Liver (tissue), 9 donors: ENCODE data around the gene NOL9. TPM values are rescaled to one million over a fixed set of nuclear protein-coding genes. Genes with fewer than 3 reads are reported as not detected.

Source experiments
- DNase-seq: peaks from one replicate; pipeline ENCODE4 v3.0.0-alpha.2; 2017; ENCODE audit warnings: low spot score
- H3K27ac ChIP-seq, 2 donors: one replicate each; pipeline ENCODE4 v1.7.0; 2013; ENCODE audit warnings: inconsistent platforms in 2 of 2, low read length in 2 of 2, control low read depth in 1 of 2, low read depth in 1 of 2, mild to moderate bottlenecking in 1 of 2
- H3K27me3 ChIP-seq, 4 donors: one replicate each; pipeline versions ENCODE4 v1.6.1 to v1.7.0; 2013; ENCODE audit warnings: low read length in 3 of 4, inconsistent platforms in 1 of 4, mild to moderate bottlenecking in 1 of 4, moderate library complexity in 1 of 4; ENCODE audit not compliant: control insufficient read depth in 4 of 4, insufficient read depth in 4 of 4
- H3K36me3 ChIP-seq, 4 donors: one replicate each; pipeline versions ENCODE4 v1.6.1 to v1.7.0; 2013; ENCODE audit warnings: low read length in 3 of 4, mild to moderate bottlenecking in 3 of 4, low read depth in 1 of 4, moderate library complexity in 1 of 4; ENCODE audit not compliant: control insufficient read depth in 4 of 4, insufficient read depth in 3 of 4
- H3K4me1 ChIP-seq, 4 donors: one replicate each; pipeline versions ENCODE4 v1.6.1 to v1.7.0; 2013; ENCODE audit warnings: low read length in 3 of 4, mild to moderate bottlenecking in 3 of 4, moderate library complexity in 1 of 4; ENCODE audit not compliant: control insufficient read depth in 4 of 4, insufficient read depth in 4 of 4
- H3K4me3 ChIP-seq, 3 donors: one replicate each; pipeline versions ENCODE4 v1.6.1 to v1.7.0; 2013; ENCODE audit warnings: low read length in 3 of 3, control low read depth in 1 of 3, low read depth in 1 of 3, mild to moderate bottlenecking in 1 of 3
- H3K9ac ChIP-seq, 2 donors: one replicate each; pipeline ENCODE4 v1.7.0; 2013; ENCODE audit warnings: low read length in 2 of 2, mild to moderate bottlenecking in 2 of 2, moderate library complexity in 2 of 2, control low read depth in 1 of 2, low read depth in 1 of 2
- H3K9me3 ChIP-seq, 4 donors: one replicate each; pipeline versions ENCODE4 v1.6.1 to v1.7.0; 2013; ENCODE audit warnings: low read length in 3 of 4; ENCODE audit not compliant: control insufficient read depth in 4 of 4
- ATF3 ChIP-seq: IDR thresholded peaks from 2 replicates; pipeline ENCODE4 v1.6.1; 2016; ENCODE audit warnings: antibody characterized with exemption
- EGR1 ChIP-seq, 2 donors: IDR thresholded peaks; 2 replicates each; pipeline ENCODE4 v1.6.1; 2016 to 2018; ENCODE audit warnings: antibody characterized with exemption in 2 of 2, low read depth in 2 of 2
- FOXA2 ChIP-seq: IDR thresholded peaks from 2 replicates; pipeline ENCODE4 v1.6.1; 2016; ENCODE audit warnings: antibody characterized with exemption
- GABPA ChIP-seq, 2 donors: IDR thresholded peaks in 1 of 2; conservative IDR thresholded peaks in 1 of 2; 2 replicates each; pipeline ENCODE4 v1.6.1; 2016; ENCODE audit warnings: antibody characterized with exemption in 2 of 2, mild to moderate bottlenecking in 1 of 2, moderate library complexity in 1 of 2
- HNF4A ChIP-seq, 2 donors: conservative IDR thresholded peaks; 2 replicates each; pipeline ENCODE4 v1.6.1; 2016; ENCODE audit warnings: antibody characterized with exemption in 2 of 2, mild to moderate bottlenecking in 2 of 2
- HNF4G ChIP-seq: IDR thresholded peaks from 2 replicates; pipeline ENCODE4 v1.6.1; 2016; ENCODE audit warnings: antibody characterized with exemption
- JUND ChIP-seq, 2 donors: IDR thresholded peaks; 2 replicates each; pipeline ENCODE4 v1.6.1; 2016; ENCODE audit warnings: antibody characterized with exemption in 2 of 2
- MAX ChIP-seq: IDR thresholded peaks from 2 replicates; pipeline ENCODE4 v1.6.1; 2016; ENCODE audit warnings: antibody characterized with exemption
- NR2F2 ChIP-seq: IDR thresholded peaks from 2 replicates; pipeline ENCODE4 v1.6.1; 2016; ENCODE audit warnings: antibody characterized with exemption
- RXRA ChIP-seq, 2 donors: IDR thresholded peaks; 2 replicates each; pipeline ENCODE4 v1.6.1; 2017 to 2018; ENCODE audit warnings: antibody characterized with exemption in 2 of 2, mild to moderate bottlenecking in 1 of 2
- SP1 ChIP-seq: IDR thresholded peaks from 2 replicates; pipeline ENCODE4 v1.6.1; 2018; ENCODE audit warnings: antibody characterized with exemption, mild to moderate bottlenecking
- YY1 ChIP-seq: IDR thresholded peaks from 2 replicates; pipeline ENCODE4 v1.6.1; 2016; ENCODE audit warnings: antibody characterized with exemption, mild to moderate bottlenecking
- ZBTB33 ChIP-seq: IDR thresholded peaks from 2 replicates; pipeline ENCODE4 v1.6.1; 2016; ENCODE audit warnings: antibody characterized with exemption
- WGBS: extraction: QIAGEN DNeasy Blood & Tissue Kit; methylation state at CpG from one replicate; pipeline ENCODE4 v1.1.7; 2013; 5-methylcytosine and 5-hydroxymethylcytosine counted together
- polyA plus RNA-seq, 2 donors: library from polyadenylated mRNA; stranded (reverse) in 1 of 2; unstranded in 1 of 2; fragments of 200-250 nt in 1 of 2; fragments of >200 nt in 1 of 2; fragmentation: Nextera tagmentation in 1 of 2; extraction: Ambion mirVana in 1 of 2; gene quantifications; one replicate each; pipeline versions ENCODE4 v1.2.1 to v1.2.3, GENCODE V29; 2013 to 2015
- total RNA-seq, 2 donors: library from RNA; depleted of rRNA; stranded (reverse); fragments of >200 nt; gene quantifications; one replicate each; pipeline ENCODE4 v1.2.3, GENCODE V29; 2014
- TF ChIP-seq, protein P1 (sequence below): fragments of 150-350 bp; IDR thresholded peaks from 2 replicates; pipeline ENCODE4 v1.5.1; 2017; ENCODE audit warnings: improper control_type of control experiment, low read depth, low read length; ENCODE audit not compliant: missing input control
- TF ChIP-seq, protein P2 (sequence below): IDR thresholded peaks from 2 replicates; pipeline ENCODE4 v1.6.1; 2016; ENCODE audit warnings: antibody characterized with exemption, mild to moderate bottlenecking
- donor health status: healthy.
- donor health status: healthy.
- donor health status: healthy.
- donor health status: healthy.
- donor health status: healthy.

NOL9 gene
- total and polyA plus RNA-seq, 4 donors = 2.1 to 15.1 (median 9.4) TPM

- no peak for DNase-seq
- WGBS = 87% methylated on average over 27 of the region's 27 CpGs
- Histone ChIP-seq H3K9me3 (no peaks in the 10 kb centered on the region), H3K4me3 (no peak overlapping the region), H3K27ac (no peak overlapping the region), H3K9ac (no peak overlapping the region), H3K36me3 (no peaks in the 10 kb centered on the region), H3K27me3 (no peaks in the 10 kb centered on the region), H3K4me1 (peaks cover 2 to 14% (median 5%) of the 10 kb centered on the region in 4 donors)
- TF ChIP-seq, protein P1, sequence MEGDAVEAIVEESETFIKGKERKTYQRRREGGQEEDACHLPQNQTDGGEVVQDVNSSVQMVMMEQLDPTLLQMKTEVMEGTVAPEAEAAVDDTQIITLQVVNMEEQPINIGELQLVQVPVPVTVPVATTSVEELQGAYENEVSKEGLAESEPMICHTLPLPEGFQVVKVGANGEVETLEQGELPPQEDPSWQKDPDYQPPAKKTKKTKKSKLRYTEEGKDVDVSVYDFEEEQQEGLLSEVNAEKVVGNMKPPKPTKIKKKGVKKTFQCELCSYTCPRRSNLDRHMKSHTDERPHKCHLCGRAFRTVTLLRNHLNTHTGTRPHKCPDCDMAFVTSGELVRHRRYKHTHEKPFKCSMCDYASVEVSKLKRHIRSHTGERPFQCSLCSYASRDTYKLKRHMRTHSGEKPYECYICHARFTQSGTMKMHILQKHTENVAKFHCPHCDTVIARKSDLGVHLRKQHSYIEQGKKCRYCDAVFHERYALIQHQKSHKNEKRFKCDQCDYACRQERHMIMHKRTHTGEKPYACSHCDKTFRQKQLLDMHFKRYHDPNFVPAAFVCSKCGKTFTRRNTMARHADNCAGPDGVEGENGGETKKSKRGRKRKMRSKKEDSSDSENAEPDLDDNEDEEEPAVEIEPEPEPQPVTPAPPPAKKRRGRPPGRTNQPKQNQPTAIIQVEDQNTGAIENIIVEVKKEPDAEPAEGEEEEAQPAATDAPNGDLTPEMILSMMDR = no peak
- no peak for TF ChIP-seq JUND (IDR thresholded peaks at IDR 0.05)
- no peak for TF ChIP-seq SP1
- no peak for TF ChIP-seq HNF4G
- TF ChIP-seq, protein P2, sequence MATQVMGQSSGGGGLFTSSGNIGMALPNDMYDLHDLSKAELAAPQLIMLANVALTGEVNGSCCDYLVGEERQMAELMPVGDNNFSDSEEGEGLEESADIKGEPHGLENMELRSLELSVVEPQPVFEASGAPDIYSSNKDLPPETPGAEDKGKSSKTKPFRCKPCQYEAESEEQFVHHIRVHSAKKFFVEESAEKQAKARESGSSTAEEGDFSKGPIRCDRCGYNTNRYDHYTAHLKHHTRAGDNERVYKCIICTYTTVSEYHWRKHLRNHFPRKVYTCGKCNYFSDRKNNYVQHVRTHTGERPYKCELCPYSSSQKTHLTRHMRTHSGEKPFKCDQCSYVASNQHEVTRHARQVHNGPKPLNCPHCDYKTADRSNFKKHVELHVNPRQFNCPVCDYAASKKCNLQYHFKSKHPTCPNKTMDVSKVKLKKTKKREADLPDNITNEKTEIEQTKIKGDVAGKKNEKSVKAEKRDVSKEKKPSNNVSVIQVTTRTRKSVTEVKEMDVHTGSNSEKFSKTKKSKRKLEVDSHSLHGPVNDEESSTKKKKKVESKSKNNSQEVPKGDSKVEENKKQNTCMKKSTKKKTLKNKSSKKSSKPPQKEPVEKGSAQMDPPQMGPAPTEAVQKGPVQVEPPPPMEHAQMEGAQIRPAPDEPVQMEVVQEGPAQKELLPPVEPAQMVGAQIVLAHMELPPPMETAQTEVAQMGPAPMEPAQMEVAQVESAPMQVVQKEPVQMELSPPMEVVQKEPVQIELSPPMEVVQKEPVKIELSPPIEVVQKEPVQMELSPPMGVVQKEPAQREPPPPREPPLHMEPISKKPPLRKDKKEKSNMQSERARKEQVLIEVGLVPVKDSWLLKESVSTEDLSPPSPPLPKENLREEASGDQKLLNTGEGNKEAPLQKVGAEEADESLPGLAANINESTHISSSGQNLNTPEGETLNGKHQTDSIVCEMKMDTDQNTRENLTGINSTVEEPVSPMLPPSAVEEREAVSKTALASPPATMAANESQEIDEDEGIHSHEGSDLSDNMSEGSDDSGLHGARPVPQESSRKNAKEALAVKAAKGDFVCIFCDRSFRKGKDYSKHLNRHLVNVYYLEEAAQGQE = no peak
- no peak for TF ChIP-seq FOXA2
- TF ChIP-seq MAX = no peak
- TF ChIP-seq NR2F2 = no peak
- no peak for TF ChIP-seq ATF3
- no peak for TF ChIP-seq GABPA (IDR thresholded peaks at IDR 0.05 in 1 of 2, conservative IDR thresholded peaks at IDR 0.05 in 1 of 2)
- TF ChIP-seq YY1 = no peak
- TF ChIP-seq ZBTB33 = no peak
- no peak for TF ChIP-seq HNF4A (conservative IDR thresholded peaks at IDR 0.05)
- TF ChIP-seq EGR1 (IDR thresholded peaks at IDR 0.05; ENCODE audit: low read depth in 2 of 2) = no peak
- no peak for TF ChIP-seq RXRA (IDR thresholded peaks at IDR 0.05)
Measured at GRCh38 chr1:6500544-6501278, 53.6 kb downstream of the NOL9 start.
